Loucy (cell line): ENCODE results near the gene SLC6A20.

Source experiments
- H2AFZ ChIP-seq: fragments of 200-600 bp; sonication (generic); 2 replicates; pipeline ENCODE4 v1.6.0; 2016; ENCODE audit warnings: antibody characterized with exemption, mild to moderate bottlenecking, low read length, moderate library complexity
- H3F3A ChIP-seq: fragments of 200-600 bp; 2 replicates; pipeline ENCODE4 v1.6.0; 2016; ENCODE audit warnings: antibody characterized with exemption, low read depth, mild to moderate bottlenecking
- H3K27me3 ChIP-seq: fragments of 200-600 bp; sonication (generic); 2 replicates; pipeline ENCODE4 v1.6.1; 2014; ENCODE audit warnings: low read length, mild to moderate bottlenecking; ENCODE audit not compliant: insufficient read depth, poor library complexity, severe bottlenecking
- H3K36me3 ChIP-seq: fragments of 200-600 bp; sonication (generic); 2 replicates; pipeline ENCODE4 v1.6.1; 2016; ENCODE audit warnings: low read length; ENCODE audit not compliant: insufficient read depth
- H3K4me1 ChIP-seq: fragments of 200-600 bp; sonication (generic); 2 replicates; pipeline ENCODE4 v1.5.1; 2014; ENCODE audit warnings: low read length, mild to moderate bottlenecking; ENCODE audit not compliant: insufficient read depth, poor library complexity, severe bottlenecking
- H3K4me2 ChIP-seq: fragments of 200-600 bp; sonication (generic); 2 replicates; pipeline ENCODE4 v1.6.0; 2014; ENCODE audit warnings: antibody characterized with exemption, low read length, low read depth, mild to moderate bottlenecking; ENCODE audit not compliant: poor library complexity, severe bottlenecking
- H3K4me3 ChIP-seq: fragments of 200-600 bp; sonication (generic); 2 replicates; pipeline ENCODE4 v1.5.1; 2014; ENCODE audit warnings: low read length, mild to moderate bottlenecking, mixed read lengths; ENCODE audit not compliant: poor library complexity, severe bottlenecking
- H3K79me2 ChIP-seq: fragments of 200-600 bp; sonication (generic); 2 replicates; pipeline ENCODE4 v1.6.1; 2014; ENCODE audit warnings: low read length; ENCODE audit not compliant: insufficient read depth
- H3K9ac ChIP-seq: fragments of 200-600 bp; sonication (generic); 2 replicates; pipeline ENCODE4 v1.6.0; 2014; ENCODE audit warnings: mild to moderate bottlenecking, low read depth, low read length, moderate library complexity; ENCODE audit not compliant: poor library complexity, severe bottlenecking
- H3K9me2 ChIP-seq: fragments of 200-600 bp; sonication (generic); replicated peaks from 2 replicates; pipeline ENCODE4 v1.6.1; 2016; ENCODE audit warnings: low read depth, low read length, mixed read lengths
- H3K9me3 ChIP-seq: fragments of 200-600 bp; sonication (generic); 2 replicates; pipeline ENCODE4 v1.6.1; 2014; ENCODE audit warnings: mild to moderate bottlenecking, antibody characterized with exemption, low read length, low read depth; ENCODE audit not compliant: insufficient read depth
- H4K20me1 ChIP-seq: fragments of 200-600 bp; sonication (generic); 2 replicates; pipeline ENCODE4 v1.6.0; 2014; ENCODE audit warnings: antibody characterized with exemption, low read length, mild to moderate bottlenecking; ENCODE audit not compliant: insufficient read depth, poor library complexity, severe bottlenecking
- EZH2phosphoT487 ChIP-seq: fragments of 200-600 bp; IDR thresholded peaks from 2 replicates; pipeline ENCODE4 v1.6.1; 2018; ENCODE audit warnings: antibody characterized with exemption, mild to moderate bottlenecking, moderate library complexity, borderline replicate concordance
- TF ChIP-seq, protein P1 (sequence below): fragments of 200-600 bp; sonication (generic); conservative IDR thresholded peaks from 2 replicates; pipeline ENCODE4 v1.5.1; 2014; ENCODE audit warnings: mild to moderate bottlenecking, antibody characterized with exemption, low read length

The SLC6A20 gene

DNA sequence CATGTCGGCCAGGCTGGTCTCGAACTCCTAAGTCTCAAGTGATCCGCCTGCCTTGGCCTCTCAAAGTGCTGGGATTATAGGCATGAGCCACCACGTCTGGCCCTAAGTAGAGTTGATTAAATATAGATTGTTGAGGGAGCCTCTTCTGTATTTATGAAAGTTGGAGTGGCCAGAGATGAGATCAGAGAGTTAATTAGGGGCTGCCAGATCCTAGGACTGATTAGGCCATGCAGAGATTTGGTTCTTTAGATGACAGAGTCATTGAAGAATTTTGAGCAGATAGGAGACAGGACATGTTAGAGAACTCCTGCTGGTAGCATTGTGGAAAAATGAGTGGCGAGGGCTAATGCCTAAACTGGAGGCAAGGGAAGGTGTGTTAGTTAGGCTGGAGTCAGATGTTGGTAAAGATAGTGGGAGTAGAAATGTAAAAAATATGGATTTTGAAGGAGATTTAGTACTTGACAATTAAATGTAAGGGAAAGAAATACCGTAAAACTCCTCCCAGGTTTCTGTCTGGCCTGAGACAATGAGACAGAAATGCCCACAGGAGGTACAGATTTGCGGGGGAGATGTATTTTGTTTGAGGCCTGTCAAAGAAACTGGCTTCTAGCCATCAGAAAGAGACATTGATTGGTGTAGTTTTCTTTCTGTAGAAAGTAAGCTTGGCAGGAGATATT, 83.8 kb downstream of the SLC6A20 start:
- TF ChIP-seq, protein P1, sequence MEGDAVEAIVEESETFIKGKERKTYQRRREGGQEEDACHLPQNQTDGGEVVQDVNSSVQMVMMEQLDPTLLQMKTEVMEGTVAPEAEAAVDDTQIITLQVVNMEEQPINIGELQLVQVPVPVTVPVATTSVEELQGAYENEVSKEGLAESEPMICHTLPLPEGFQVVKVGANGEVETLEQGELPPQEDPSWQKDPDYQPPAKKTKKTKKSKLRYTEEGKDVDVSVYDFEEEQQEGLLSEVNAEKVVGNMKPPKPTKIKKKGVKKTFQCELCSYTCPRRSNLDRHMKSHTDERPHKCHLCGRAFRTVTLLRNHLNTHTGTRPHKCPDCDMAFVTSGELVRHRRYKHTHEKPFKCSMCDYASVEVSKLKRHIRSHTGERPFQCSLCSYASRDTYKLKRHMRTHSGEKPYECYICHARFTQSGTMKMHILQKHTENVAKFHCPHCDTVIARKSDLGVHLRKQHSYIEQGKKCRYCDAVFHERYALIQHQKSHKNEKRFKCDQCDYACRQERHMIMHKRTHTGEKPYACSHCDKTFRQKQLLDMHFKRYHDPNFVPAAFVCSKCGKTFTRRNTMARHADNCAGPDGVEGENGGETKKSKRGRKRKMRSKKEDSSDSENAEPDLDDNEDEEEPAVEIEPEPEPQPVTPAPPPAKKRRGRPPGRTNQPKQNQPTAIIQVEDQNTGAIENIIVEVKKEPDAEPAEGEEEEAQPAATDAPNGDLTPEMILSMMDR: no peak
- TF ChIP-seq EZH2phosphoT487: no peak
- H3K9ac ChIP-seq: no peak overlapping the region
- no peaks in the 10 kb centered on the region for H3F3A ChIP-seq
- H3K4me2 ChIP-seq: no peak overlapping the region
- no peaks in the 10 kb centered on the region for H3K9me2 ChIP-seq
- peaks cover 7% of the 10 kb centered on the region for H3K4me1 ChIP-seq
- H3K79me2 ChIP-seq: peaks cover 12% of the 10 kb centered on the region; the same call in 1 of the 2 replicates
- peaks cover 91% of the 10 kb centered on the region for H3K36me3 ChIP-seq
- H3K27me3 ChIP-seq: no peaks in the 10 kb centered on the region
- no peak overlapping the region for H2AFZ ChIP-seq
- no peak overlapping the region for H3K4me3 ChIP-seq
- peaks cover 30% of the 10 kb centered on the region for H4K20me1 ChIP-seq
- H3K9me3 ChIP-seq: no peaks in the 10 kb centered on the region

DNA sequence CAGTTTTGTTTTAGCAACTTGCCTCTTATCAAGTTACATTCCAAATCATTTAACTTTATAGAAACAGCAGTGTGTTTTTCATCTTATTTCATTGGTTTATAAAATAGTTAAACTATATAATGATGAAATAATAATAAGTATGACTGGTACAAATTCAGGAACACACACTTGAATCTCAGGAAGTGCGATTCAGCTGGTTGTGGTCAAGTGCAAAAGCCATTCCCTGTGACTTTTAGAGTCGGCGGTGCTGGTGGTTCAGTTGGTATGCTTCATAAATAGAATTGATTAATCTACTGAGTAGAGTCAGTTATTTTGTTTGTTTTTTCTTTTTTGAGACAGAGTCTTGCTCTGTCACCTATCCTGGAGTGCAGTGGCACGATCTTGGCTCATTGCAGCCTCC, 84.4 kb downstream of the SLC6A20 start:
- peaks cover 12% of the 10 kb centered on the region; the same call in 1 of the 2 replicates for H3K79me2 ChIP-seq
- TF ChIP-seq EZH2phosphoT487: no peak
- TF ChIP-seq, protein P1: no peak
- H3K27me3 ChIP-seq: no peaks in the 10 kb centered on the region
- peaks cover 91% of the 10 kb centered on the region for H3K36me3 ChIP-seq
- no peaks in the 10 kb centered on the region for H3K9me3 ChIP-seq
- no peak overlapping the region for H3K4me3 ChIP-seq
- H3K4me1 ChIP-seq: peaks cover 7% of the 10 kb centered on the region
- peaks cover 32% of the 10 kb centered on the region for H4K20me1 ChIP-seq
- H3F3A ChIP-seq: no peaks in the 10 kb centered on the region
- H3K4me2 ChIP-seq: no peak overlapping the region
- H3K9ac ChIP-seq: no peak overlapping the region
- H2AFZ ChIP-seq: no peak overlapping the region
- no peaks in the 10 kb centered on the region for H3K9me2 ChIP-seq

DNA sequence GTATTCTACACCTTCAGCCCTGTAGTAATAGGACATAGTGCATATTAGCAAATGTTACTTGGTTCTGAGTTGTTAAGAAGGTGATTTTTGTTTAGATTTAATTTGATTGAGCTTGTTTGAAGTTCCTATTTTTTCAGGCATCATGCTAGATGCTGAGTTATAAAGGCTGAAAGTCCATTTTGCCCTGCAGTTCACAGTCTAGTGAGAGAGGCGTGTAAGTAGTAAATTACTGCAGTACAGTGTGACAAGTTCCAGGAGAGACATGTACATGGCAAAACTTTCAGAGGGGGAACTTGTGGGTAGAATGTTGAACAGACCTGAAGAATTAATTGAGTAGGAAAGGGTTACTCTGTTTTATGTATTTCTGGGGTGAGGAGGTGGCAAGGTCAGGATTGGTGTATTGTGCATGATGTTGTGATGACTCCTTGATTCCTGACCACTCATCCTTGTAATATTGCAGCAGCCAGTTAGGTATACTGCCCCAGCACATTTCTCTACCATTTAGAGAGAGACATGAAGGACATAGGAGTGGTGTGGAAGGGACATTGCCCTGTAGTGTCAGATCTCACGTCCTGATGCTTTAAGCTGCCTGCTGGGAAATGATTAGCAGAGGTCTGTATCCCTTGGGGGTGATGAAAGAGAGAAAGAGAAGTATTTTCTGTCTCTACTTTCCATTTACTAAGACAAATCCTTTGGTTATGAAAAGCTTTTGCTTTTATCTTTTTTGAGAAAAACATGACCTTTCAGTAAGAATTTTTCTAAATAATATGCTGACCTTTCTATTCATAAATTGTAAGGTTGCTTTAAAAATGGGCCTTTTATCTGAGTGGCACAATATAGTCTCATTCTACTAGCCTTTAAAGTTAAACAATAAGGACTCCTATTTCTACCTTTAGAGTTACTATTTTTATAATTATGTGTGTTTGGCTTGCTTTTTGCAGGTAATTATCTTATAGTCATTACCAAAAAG, 90.2 kb downstream of the SLC6A20 start:
- Histone ChIP-seq H3K9me3 (no peaks in the 10 kb centered on the region), H3F3A (no peaks in the 10 kb centered on the region), H3K79me2 (peaks cover 62% of the 10 kb centered on the region), H3K4me2 (no peak overlapping the region), H3K4me3 (no peak overlapping the region), H3K27me3 (no peaks in the 10 kb centered on the region), H3K9me2 (no peaks in the 10 kb centered on the region), H3K9ac (no peak overlapping the region), H3K36me3 (peaks cover 84% of the 10 kb centered on the region), H3K4me1 (peaks cover 20% of the 10 kb centered on the region), H2AFZ (no peak overlapping the region), H4K20me1 (peaks cover 77% of the 10 kb centered on the region)
- TF ChIP-seq, protein P1: no peak
- no peak for TF ChIP-seq EZH2phosphoT487
